ENCODE results near the gene CHDH.

The CHDH gene

DNA sequence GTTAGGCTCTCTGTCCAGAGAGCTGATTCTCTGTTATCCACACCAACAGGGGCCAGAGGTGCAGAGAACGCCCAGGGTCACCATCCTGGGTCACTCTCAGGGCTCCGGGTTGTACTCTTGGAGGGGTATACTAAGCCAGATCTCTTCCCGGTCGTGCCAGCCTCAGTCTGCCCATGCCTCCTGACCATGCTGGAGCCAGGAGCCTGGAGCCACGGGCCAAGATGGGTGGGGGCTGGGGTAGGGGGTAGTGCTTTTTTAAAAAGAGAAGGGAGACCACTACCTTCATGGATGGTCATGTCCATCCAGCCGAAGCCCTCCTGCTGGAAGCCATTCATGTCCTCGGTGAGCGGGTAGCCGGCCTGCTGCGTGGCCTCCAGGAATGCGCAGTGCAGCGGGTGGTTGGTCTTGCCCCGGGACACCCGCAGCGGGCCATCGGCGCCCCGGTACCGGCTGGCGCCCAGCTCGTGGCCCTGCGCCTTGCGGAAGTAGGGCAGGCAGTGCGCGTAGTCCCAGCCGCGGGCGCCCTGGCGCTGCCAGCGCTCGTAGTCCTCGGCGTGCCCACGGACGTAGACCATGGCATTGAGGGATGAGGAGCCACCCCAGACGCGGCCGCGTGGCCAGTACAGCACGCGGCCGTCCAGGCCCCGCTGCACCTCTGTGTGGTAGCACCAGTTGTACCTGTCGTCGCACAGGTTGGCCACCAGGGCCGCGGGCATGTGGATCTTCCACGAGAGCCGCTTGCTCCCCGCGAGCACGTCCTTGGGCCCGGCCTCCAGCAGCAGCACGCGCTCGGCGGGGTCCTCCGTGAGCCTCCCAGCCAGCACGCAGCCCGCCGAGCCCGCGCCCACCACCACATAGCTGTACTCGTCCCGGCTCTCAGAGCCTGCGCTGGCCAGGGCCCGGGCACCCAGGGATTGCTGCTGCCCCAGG is 22.9 kb downstream of the CHDH start:
- DNase-seq, result no peak

GRCh38 chr3:53822331-53822741 is 23.9 kb downstream of the CHDH start:
- no peak for DNase-seq

DNA sequence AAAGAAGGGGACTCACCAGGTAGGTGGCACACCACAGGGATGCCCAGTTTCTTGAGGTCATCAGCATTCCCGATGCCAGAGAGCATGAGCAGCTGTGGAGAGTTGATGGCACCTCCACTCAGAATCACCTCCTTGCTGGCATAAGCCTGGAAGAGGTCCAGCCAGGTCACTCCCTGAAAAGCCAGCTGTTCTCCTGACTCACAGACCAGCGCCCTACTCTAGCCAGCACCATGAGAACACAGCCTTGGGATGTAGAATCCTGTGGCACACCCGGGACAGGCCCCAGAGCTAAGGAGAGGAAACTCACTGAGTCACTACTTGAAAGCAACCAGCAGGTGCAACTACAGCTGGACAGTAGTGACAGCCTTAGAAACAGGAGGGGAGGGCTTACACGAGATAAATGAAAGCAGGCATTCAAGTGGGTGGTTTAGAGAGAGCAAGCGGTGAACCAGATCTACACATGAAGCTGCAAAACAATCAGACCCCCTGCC is 24.5 kb downstream of the CHDH start:
- DNase-seq, result no peak

DNA sequence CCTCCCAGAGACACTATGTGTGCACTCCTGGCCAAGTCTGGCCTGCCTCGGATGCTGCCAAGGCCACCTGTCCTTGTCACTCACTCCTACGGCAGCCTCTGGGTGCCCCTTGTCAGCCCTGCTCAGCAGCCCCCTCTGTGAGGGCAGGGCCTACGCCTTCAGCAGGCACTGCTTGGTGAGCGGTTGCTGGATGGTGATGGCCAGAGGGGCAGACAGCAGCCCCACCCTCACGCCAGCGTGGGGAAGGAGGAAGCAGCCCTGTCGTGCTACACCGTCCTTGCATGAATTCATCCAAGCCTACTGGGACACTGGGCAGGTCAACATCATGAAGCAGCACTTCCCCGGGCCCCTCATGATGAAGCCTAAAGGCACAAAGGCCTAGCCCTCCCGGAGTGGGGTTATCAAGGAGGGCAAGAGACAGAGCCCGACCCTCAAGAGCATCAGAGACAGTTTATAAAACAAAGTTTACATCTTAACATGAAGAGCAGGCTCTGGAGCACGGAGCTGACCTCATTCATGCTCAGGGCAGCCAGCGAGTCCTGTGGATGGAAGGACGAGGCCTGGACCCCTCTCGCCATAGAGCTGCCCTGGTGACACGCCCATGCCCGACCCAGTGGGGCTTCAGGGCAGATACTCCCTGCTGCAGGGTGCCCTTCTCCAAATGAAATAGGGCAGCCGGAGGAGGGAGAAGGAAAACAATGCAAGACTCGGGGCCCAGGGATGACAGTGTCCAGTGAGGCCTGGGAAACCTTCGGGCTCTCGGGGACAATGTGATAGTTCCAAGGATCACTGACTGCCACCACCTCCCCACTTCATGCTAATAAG is 25.3 kb downstream of the CHDH start:
- DNase-seq, result no peak

DNA sequence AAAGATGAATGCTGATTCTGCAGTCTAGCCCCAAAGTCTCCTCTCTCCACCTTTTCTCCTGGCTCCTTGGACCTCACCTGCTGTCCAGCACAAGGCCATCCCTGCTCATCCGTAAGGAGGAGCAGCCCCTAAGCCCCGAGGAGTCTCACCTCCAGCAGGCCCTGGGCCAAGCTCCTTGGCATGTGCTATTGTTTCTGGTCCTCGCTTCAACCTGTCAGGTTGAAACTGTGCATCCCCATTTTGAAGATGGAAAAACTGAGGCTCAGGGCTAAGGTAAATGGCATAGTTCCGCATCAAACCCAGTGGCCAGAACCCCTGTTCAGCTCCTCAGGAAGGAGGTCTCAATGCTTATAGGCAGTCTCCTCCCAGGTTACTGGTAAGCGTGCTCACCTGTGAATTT is 26.1 kb downstream of the CHDH start:
- no peak for DNase-seq

- DNase-seq, result no peak
Measured at GRCh38 chr3:53819163-53819868, 26.9 kb downstream of the CHDH start.

- DNase-seq, result no peak
Measured at GRCh38 chr3:53818221-53819162, 27.7 kb downstream of the CHDH start.

GRCh38 chr3:53817809-53818208 is 28.4 kb downstream of the CHDH start:
- no peak for DNase-seq

DNA sequence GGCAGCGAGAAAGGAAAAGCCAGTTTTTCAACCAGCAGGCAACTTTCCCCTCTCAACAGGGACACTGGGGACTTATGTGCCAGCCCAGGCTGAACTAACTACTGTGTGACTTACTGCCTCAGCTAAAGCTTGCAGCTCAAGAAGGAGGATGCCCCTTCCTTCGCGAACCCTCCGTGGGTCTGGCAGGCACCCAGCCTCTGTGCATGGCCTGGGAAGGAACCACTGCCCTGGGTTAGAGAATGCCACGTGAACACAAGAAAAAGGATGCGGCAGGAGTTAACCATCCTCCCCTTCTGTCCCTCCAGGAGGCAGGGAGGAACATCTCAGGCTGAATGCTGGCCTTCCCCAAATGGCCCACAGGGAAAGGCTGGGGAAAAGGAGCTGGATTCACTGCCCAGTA is 29.0 kb downstream of the CHDH start:
- DNase-seq, result no peak

DNA sequence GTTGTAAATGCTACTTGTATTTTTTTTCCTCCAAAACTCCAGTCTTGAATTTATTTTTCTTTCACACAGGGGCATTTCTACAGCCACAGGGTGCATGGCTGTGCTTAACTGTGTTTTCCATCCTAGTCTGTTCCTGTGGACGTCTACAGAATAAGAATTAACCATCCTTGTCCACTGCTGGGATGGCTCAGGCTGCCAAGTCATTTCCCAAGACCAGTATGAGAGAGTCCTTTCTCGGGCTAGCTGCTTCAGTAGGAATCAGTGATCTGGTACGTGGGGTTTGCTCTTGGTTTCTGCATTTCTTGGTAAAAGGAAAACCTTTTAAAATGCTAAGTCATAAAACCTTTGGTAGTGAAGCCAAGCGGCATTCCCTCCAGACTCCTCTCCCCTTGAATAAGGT is 29.8 kb downstream of the CHDH start:
- no peak for DNase-seq

- DNase-seq, result no peak
Measured at GRCh38 chr3:53815651-53816050, 30.6 kb downstream of the CHDH start.

GRCh38 chr3:53815067-53815466 is 31.2 kb downstream of the CHDH start:
- no peak for DNase-seq

GRCh38 chr3:53813876-53814275 is 32.3 kb downstream of the CHDH start:
- no peak for DNase-seq

GRCh38 chr3:53813229-53813628 is 33.0 kb downstream of the CHDH start:
- peak; percentile 34 for DNase-seq

DNA sequence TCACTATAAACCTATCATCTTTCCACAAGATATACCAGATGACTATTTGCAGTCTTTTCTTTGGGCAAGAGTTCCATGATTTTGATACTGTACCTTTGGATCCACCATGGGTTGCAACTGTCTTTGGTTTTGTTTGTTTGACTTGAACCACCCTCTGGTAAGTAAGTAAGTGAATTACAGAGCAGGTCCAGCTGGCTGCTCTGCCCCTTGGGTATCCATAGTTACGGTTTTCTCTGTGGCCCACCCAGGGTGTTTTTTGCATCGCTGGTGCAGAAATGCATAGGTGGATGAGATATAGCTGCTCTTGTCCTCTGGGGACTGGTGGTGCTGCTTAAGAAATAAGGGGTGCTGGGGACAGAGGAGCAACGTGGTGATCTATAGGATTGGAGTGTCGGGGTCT is 33.8 kb downstream of the CHDH start:
- DNase-seq, result peak; percentile 15

DNA sequence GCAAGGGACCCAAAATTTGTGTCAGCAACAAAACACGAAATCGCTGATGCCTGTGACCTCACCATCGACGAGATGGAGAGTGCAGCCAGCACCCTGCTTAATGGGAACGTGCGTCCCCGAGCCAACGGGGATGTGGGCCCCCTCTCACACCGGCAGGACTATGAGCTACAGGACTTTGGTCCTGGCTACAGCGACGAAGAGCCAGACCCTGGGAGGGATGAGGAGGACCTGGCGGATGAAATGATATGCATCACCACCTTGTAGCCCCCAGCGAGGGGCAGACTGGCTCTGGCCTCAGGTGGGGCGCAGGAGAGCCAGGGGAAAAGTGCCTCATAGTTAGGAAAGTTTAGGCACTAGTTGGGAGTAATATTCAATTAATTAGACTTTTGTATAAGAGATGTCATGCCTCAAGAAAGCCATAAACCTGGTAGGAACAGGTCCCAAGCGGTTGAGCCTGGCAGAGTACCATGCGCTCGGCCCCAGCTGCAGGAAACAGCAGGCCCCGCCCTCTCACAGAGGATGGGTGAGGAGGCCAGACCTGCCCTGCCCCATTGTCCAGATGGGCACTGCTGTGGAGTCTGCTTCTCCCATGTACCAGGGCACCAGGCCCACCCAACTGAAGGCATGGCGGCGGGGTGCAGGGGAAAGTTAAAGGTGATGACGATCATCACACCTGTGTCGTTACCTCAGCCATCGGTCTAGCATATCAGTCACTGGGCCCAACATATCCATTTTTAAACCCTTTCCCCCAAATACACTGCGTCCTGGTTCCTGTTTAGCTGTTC is 34.9 kb downstream of the CHDH start:
- no peak for DNase-seq

- DNase-seq, result no peak
Measured at GRCh38 chr3:53809764-53810400, 36.3 kb downstream of the CHDH start.

DNA sequence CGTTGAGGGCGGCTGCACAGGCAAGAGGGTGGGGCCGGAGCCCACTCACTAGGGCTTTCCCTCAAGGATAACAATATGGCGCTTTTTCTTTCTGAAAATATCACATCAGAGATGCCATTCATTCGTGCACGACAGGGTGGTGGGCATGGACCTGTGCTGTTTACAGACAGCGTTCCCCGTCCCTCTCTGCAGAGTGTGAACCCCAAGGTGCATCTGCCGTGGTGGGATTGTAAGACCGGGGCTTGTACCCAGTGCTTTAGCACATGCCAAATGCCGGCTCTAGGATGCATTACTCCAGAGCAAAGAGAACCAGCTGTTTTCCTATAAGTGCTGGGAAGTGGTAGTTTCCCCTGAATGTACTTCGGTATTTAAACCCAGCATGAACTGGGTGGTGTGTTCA is 37.0 kb downstream of the CHDH start:
- no peak for DNase-seq

GRCh38 chr3:53808496-53808895 is 37.7 kb downstream of the CHDH start:
- DNase-seq, result no peak

GRCh38 chr3:53807117-53807810 is 39.0 kb downstream of the CHDH start:
- DNase-seq, result no peak
